ENCODE data around the gene ALKBH3. TPM values are rescaled to one million over a fixed set of nuclear protein-coding genes. Genes with fewer than 3 reads are reported as not detected.

The ALKBH3 gene
- 10 to 100 TPM in 1 of 2 donors, 1 to 10 TPM in 1; 7.8 to 14.5 TPM for total RNA-seq
- polyA plus RNA-seq, result 10 to 100 TPM; 13.2 to 17.2 TPM

DNA sequence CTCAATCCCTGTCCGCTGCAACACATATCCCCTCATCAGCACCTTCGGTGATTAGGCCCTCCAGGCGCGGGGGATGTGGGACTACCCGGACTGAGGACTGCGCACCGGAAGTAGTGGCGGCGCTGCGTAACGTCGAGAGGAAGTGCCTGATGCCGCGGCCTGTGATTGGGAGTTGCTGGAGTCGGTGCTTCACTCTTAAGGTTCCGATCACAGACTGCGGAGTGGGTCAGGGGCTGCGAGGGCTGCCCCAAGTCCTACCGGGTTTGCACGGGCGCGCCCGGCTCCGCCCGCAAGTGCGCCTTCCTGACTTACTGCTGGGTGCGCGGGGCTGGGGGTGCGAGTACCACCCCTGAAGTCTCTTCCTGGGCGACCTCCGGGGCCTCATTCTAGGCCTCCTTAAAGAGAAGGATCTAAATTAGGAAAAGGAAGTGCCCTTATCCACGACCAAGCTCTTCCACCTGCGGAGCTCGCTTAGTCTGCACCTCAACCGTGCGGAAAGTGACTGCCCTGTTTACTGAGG is at the start of gene ALKBH3:
TSS of gene ALKBH3 (plus strand) at position 192 of the 520 bp plus-strand sequence. CDS start 1,822 bp downstream, outside the sequence.
- Histone ChIP-seq H3K9ac (ENCODE audit: low read depth in 1 of 2, low read length in 2 of 2) (peak within 1 kb of the TSS; percentile 79 to 85), H3K36me3 (ENCODE audit: control insufficient read depth in 4 of 4, insufficient read depth in 3 of 4, low read depth in 1 of 4, low read length in 3 of 4) (peaks cover 0 to 27% (median 18%) of the 10 kb centered on the region in 4 donors), H3K9me3 (ENCODE audit: control insufficient read depth in 4 of 4, low read length in 3 of 4) (no peaks in the 10 kb centered on the region), H3K4me3 (ENCODE audit: low read depth in 1 of 3, low read length in 3 of 3) (peak within 1 kb of the TSS; percentile 85 to 93 (median 93)), H3K4me1 (ENCODE audit: control insufficient read depth in 4 of 4, insufficient read depth in 4 of 4, low read length in 3 of 4) (peaks cover 0 to 17% (median 15%) of the 10 kb centered on the region in 4 donors), H3K27me3 (ENCODE audit: control insufficient read depth in 4 of 4, insufficient read depth in 4 of 4, low read length in 3 of 4) (peaks cover 0 to 8% (median 0%) of the 10 kb centered on the region in 4 donors), H3K27ac (ENCODE audit: low read depth in 1 of 2, low read length in 2 of 2) (peak within 1 kb of the TSS in 1 of 2 donors; percentile 2)
- under 1% methylated on average over 36 of the region's 36 CpGs for WGBS
- DNase-seq (ENCODE audit: low spot score), result peak; percentile 84
- peak; percentile 100 for TF ChIP-seq GABPA (IDR thresholded peaks at IDR 0.05 in 1 of 2, conservative IDR thresholded peaks at IDR 0.05 in 1 of 2)
- peak in 1 of 2 donors; percentile 13 for TF ChIP-seq HNF4A (conservative IDR thresholded peaks at IDR 0.05)
- no peak for TF ChIP-seq FOXA1 (IDR thresholded peaks at IDR 0.05)
- peak; percentile 33 for TF ChIP-seq NR2F2 (IDR thresholded peaks at IDR 0.05)
- TF ChIP-seq TAF1 (conservative IDR thresholded peaks at IDR 0.05), result no peak
- TF ChIP-seq, protein P1, sequence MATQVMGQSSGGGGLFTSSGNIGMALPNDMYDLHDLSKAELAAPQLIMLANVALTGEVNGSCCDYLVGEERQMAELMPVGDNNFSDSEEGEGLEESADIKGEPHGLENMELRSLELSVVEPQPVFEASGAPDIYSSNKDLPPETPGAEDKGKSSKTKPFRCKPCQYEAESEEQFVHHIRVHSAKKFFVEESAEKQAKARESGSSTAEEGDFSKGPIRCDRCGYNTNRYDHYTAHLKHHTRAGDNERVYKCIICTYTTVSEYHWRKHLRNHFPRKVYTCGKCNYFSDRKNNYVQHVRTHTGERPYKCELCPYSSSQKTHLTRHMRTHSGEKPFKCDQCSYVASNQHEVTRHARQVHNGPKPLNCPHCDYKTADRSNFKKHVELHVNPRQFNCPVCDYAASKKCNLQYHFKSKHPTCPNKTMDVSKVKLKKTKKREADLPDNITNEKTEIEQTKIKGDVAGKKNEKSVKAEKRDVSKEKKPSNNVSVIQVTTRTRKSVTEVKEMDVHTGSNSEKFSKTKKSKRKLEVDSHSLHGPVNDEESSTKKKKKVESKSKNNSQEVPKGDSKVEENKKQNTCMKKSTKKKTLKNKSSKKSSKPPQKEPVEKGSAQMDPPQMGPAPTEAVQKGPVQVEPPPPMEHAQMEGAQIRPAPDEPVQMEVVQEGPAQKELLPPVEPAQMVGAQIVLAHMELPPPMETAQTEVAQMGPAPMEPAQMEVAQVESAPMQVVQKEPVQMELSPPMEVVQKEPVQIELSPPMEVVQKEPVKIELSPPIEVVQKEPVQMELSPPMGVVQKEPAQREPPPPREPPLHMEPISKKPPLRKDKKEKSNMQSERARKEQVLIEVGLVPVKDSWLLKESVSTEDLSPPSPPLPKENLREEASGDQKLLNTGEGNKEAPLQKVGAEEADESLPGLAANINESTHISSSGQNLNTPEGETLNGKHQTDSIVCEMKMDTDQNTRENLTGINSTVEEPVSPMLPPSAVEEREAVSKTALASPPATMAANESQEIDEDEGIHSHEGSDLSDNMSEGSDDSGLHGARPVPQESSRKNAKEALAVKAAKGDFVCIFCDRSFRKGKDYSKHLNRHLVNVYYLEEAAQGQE (IDR thresholded peaks at IDR 0.05), result no peak
- TF ChIP-seq SP1 (IDR thresholded peaks at IDR 0.05), result no peak
- peak in 1 of 2 donors; percentile 41 for TF ChIP-seq EGR1 (IDR thresholded peaks at IDR 0.05; ENCODE audit: low read depth in 2 of 2)
- TF ChIP-seq, protein P2, sequence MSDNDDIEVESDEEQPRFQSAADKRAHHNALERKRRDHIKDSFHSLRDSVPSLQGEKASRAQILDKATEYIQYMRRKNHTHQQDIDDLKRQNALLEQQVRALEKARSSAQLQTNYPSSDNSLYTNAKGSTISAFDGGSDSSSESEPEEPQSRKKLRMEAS (IDR thresholded peaks at IDR 0.05), result peak; percentile 60
- TF ChIP-seq, protein P3, sequence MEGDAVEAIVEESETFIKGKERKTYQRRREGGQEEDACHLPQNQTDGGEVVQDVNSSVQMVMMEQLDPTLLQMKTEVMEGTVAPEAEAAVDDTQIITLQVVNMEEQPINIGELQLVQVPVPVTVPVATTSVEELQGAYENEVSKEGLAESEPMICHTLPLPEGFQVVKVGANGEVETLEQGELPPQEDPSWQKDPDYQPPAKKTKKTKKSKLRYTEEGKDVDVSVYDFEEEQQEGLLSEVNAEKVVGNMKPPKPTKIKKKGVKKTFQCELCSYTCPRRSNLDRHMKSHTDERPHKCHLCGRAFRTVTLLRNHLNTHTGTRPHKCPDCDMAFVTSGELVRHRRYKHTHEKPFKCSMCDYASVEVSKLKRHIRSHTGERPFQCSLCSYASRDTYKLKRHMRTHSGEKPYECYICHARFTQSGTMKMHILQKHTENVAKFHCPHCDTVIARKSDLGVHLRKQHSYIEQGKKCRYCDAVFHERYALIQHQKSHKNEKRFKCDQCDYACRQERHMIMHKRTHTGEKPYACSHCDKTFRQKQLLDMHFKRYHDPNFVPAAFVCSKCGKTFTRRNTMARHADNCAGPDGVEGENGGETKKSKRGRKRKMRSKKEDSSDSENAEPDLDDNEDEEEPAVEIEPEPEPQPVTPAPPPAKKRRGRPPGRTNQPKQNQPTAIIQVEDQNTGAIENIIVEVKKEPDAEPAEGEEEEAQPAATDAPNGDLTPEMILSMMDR (IDR thresholded peaks at IDR 0.05; ENCODE audit: low read depth, low read length, missing input control), result no peak
- peak; percentile 33 to 78 for TF ChIP-seq RXRA (IDR thresholded peaks at IDR 0.05)
- TF ChIP-seq FOXA2 (IDR thresholded peaks at IDR 0.05), result no peak
- TF ChIP-seq, protein P4, sequence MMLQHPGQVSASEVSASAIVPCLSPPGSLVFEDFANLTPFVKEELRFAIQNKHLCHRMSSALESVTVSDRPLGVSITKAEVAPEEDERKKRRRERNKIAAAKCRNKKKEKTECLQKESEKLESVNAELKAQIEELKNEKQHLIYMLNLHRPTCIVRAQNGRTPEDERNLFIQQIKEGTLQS (IDR thresholded peaks at IDR 0.05), result no peak
- peak; percentile 38 for TF ChIP-seq YY1 (IDR thresholded peaks at IDR 0.05)
- peak in 1 of 2 donors; percentile 28 for TF ChIP-seq RAD21 (IDR thresholded peaks at IDR 0.05)
- no peak for TF ChIP-seq HNF4G (IDR thresholded peaks at IDR 0.05)
- TF ChIP-seq, protein P5, sequence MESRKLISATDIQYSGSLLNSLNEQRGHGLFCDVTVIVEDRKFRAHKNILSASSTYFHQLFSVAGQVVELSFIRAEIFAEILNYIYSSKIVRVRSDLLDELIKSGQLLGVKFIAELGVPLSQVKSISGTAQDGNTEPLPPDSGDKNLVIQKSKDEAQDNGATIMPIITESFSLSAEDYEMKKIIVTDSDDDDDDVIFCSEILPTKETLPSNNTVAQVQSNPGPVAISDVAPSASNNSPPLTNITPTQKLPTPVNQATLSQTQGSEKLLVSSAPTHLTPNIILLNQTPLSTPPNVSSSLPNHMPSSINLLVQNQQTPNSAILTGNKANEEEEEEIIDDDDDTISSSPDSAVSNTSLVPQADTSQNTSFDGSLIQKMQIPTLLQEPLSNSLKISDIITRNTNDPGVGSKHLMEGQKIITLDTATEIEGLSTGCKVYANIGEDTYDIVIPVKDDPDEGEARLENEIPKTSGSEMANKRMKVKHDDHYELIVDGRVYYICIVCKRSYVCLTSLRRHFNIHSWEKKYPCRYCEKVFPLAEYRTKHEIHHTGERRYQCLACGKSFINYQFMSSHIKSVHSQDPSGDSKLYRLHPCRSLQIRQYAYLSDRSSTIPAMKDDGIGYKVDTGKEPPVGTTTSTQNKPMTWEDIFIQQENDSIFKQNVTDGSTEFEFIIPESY (IDR thresholded peaks at IDR 0.05), result no peak
- no peak for TF ChIP-seq JUND (IDR thresholded peaks at IDR 0.05)
